HepG2 (cell line): Measurements from ENCODE around the gene HOXC5. TPM values are rescaled to one million over a fixed set of nuclear protein-coding genes. Genes with fewer than 3 reads are reported as not detected.

ENCODE experiments used
- CREM ChIP-seq, 2 experiments: sonication (generic) in 1 of 2; formaldehyde crosslinking in 1 of 2; IDR thresholded peaks; 2 replicates each; pipeline versions ENCODE4 v1.4.0 to v1.6.1; 2016 to 2020; ENCODE audit warnings: antibody characterized with exemption in 1 of 2, mild to moderate bottlenecking in 1 of 2, missing genetic modification reagents in 1 of 2
- HNF4G ChIP-seq, 2 experiments: sonication (generic) in 1 of 2; formaldehyde crosslinking in 1 of 2; IDR thresholded peaks; 2 replicates each; pipeline versions ENCODE4 v1.4.0 to v1.6.1; 2011 to 2020; ENCODE audit warnings: borderline replicate concordance in 2 of 2, low read depth in 2 of 2, mild to moderate bottlenecking in 2 of 2, low read length in 1 of 2, missing genetic modification reagents in 1 of 2, moderate library complexity in 1 of 2
- NR2F1 ChIP-seq, 2 experiments: fragments of 450-650 bp in 1 of 2; formaldehyde crosslinking in 1 of 2; IDR thresholded peaks; 2 replicates each; pipeline versions ENCODE4 v1.5.0 to v1.6.1; 2016 to 2020; ENCODE audit warnings: mild to moderate bottlenecking in 1 of 2, missing compliant biosample characterization in 1 of 2, missing genetic modification reagents in 1 of 2, moderate library complexity in 1 of 2
- PHF20 ChIP-seq: sonication (generic); formaldehyde crosslinking; IDR thresholded peaks from 2 replicates; pipeline ENCODE4 v1.5.0; 2020; ENCODE audit warnings: mild to moderate bottlenecking, missing genetic modification reagents
- RBAK ChIP-seq: sonication (generic); formaldehyde crosslinking; IDR thresholded peaks from 2 replicates; pipeline ENCODE4 v1.5.1; 2020; ENCODE audit warnings: mild to moderate bottlenecking, missing genetic modification reagents
- SNRNP70 ChIP-seq: fragments of 200-400 bp; formaldehyde crosslinking; IDR thresholded peaks from 2 replicates; pipeline ENCODE4 v1.6.1; 2017; ENCODE audit warnings: mild to moderate bottlenecking, low read depth, low read length, moderate library complexity
- ZNF331 ChIP-seq: sonication (generic); formaldehyde crosslinking; IDR thresholded peaks from 2 replicates; pipeline ENCODE4 v1.4.0; 2020; ENCODE audit warnings: missing genetic modification reagents
- ZNF33A ChIP-seq: sonication (generic); formaldehyde crosslinking; IDR thresholded peaks from 2 replicates; pipeline ENCODE4 v1.5.1; 2020; ENCODE audit warnings: missing genetic modification reagents, mild to moderate bottlenecking, moderate library complexity, borderline replicate concordance
- ZNF430 ChIP-seq: sonication (generic); formaldehyde crosslinking; IDR thresholded peaks from 2 replicates; pipeline ENCODE4 v1.9.0; 2021; ENCODE audit warnings: mild to moderate bottlenecking, missing genetic modification reagents
- ZNF577 ChIP-seq: sonication (generic); formaldehyde crosslinking; IDR thresholded peaks from 2 replicates; pipeline ENCODE4 v1.4.0; 2020; ENCODE audit warnings: mild to moderate bottlenecking, low read depth, missing genetic modification reagents, borderline replicate concordance
- polyA plus RNA-seq, 8 experiments: library from polyadenylated mRNA; depleted of rRNA in 3 of 8; stranded (reverse) in 7 of 8; unstranded in 1 of 8; fragments of >200 nt; fragmentation: Illumina TruSeq in 4 of 8; extraction: Trizol in 4 of 8; gene quantifications; 2 replicates each; pipeline versions ENCODE4 v1.2.1 to v1.2.3, GENCODE V29; 2011 to 2016; ENCODE audit warnings: low read depth in 4 of 8, missing spikeins in 1 of 8, mixed read lengths in 1 of 8; ENCODE audit not compliant: insufficient read depth in 1 of 8
- total RNA-seq, 5 experiments: library from RNA; depleted of rRNA; stranded (reverse); fragments of >200 nt; fragmentation: Illumina TruSeq; extraction: Trizol; gene quantifications; 2 replicates each; pipeline ENCODE4 v1.2.3, GENCODE V29; 2016; ENCODE audit warnings: low read depth in 1 of 5
- TF ChIP-seq, protein P1 (sequence below): sonication (generic); formaldehyde crosslinking; IDR thresholded peaks from 2 replicates; pipeline ENCODE4 v1.4.0; 2020; ENCODE audit warnings: mild to moderate bottlenecking, missing genetic modification reagents, borderline replicate concordance
- TF ChIP-seq, protein P2 (sequence below): sonication (generic); formaldehyde crosslinking; IDR thresholded peaks from 2 replicates; pipeline ENCODE4 v1.8.1; 2022; ENCODE audit warnings: low read depth, mild to moderate bottlenecking, missing genetic modification reagents
- TF ChIP-seq, protein P3 (sequence below): sonication (generic); formaldehyde crosslinking; IDR thresholded peaks from 2 replicates; pipeline ENCODE4 v1.4.0; 2020; ENCODE audit warnings: missing genetic modification reagents
- TF ChIP-seq, protein P4 (sequence below): sonication (generic); formaldehyde crosslinking; conservative IDR thresholded peaks from 2 replicates; pipeline ENCODE4 v1.4.0; 2020; ENCODE audit warnings: mild to moderate bottlenecking, missing genetic modification reagents, moderate library complexity

Gene HOXC5
- total and polyA plus RNA-seq, 2 of the 13 experiments (the other 11 are each of a cell fraction or from before 2014, with no cell fraction given), result not detected

DNA sequence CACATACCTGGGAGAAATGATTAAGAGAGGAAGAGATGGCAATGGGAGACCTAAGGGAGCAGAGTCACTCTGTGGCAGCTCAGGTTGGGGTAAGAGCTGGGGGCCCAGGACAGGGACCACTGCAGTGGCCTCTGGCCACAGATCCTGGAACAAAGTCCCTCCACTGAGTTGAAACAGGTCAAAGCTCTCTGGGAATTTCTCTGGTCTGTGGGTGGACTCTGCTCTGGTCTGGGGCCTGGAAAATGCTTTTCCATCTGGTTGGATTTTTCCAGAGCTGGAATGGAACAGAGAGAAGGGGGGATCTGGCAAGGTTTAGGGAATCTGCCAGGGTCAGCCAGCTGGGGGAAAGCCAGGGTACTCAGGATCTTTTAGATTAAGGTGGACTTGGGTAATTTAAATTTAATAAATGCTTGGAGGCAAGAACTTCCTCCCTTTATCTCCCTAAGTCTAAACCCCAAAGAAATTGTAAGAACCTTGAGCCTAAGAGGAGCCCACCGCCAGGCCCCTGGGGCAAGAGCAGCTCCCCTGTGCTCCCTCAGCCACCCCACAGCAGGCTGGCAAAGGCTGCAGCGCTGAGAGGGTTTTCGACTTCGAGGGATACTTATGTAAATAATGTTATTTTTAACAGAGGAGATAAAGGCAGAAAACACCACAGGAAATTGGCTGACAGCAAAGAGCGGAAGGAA is 44.2 kb upstream of the HOXC5 start (continued):
- TF ChIP-seq, protein P1, sequence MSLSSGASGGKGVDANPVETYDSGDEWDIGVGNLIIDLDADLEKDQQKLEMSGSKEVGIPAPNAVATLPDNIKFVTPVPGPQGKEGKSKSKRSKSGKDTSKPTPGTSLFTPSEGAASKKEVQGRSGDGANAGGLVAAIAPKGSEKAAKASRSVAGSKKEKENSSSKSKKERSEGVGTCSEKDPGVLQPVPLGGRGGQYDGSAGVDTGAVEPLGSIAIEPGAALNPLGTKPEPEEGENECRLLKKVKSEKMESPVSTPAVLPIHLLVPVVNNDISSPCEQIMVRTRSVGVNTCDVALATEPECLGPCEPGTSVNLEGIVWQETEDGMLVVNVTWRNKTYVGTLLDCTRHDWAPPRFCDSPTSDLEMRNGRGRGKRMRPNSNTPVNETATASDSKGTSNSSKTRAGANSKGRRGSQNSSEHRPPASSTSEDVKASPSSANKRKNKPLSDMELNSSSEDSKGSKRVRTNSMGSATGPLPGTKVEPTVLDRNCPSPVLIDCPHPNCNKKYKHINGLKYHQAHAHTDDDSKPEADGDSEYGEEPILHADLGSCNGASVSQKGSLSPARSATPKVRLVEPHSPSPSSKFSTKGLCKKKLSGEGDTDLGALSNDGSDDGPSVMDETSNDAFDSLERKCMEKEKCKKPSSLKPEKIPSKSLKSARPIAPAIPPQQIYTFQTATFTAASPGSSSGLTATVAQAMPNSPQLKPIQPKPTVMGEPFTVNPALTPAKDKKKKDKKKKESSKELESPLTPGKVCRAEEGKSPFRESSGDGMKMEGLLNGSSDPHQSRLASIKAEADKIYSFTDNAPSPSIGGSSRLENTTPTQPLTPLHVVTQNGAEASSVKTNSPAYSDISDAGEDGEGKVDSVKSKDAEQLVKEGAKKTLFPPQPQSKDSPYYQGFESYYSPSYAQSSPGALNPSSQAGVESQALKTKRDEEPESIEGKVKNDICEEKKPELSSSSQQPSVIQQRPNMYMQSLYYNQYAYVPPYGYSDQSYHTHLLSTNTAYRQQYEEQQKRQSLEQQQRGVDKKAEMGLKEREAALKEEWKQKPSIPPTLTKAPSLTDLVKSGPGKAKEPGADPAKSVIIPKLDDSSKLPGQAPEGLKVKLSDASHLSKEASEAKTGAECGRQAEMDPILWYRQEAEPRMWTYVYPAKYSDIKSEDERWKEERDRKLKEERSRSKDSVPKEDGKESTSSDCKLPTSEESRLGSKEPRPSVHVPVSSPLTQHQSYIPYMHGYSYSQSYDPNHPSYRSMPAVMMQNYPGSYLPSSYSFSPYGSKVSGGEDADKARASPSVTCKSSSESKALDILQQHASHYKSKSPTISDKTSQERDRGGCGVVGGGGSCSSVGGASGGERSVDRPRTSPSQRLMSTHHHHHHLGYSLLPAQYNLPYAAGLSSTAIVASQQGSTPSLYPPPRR (CRISPR knock-in tag), result no peak
- TF ChIP-seq ZNF430 (CRISPR knock-in tag) (no peak), RBAK (CRISPR knock-in tag) (no peak), PHF20 (CRISPR knock-in tag) (0 out of 2 replicates have a peak, but pooled peaks have one; percentile 29), CREM (IDR thresholded peaks at IDR 0.05) (peak; percentile 47; the same call in 1 of the 2 replicates), CREM (CRISPR knock-in tag; IDR thresholded peaks at IDR 0.05) (no peak), HNF4G (IDR thresholded peaks at IDR 0.05; ENCODE audit: borderline replicate concordance, low read depth, low read length) (peak; percentile 85), HNF4G (CRISPR knock-in tag; IDR thresholded peaks at IDR 0.05; ENCODE audit: borderline replicate concordance, low read depth) (peak; percentile 50; the same call in 1 of the 2 replicates), SNRNP70 (no peak), ZNF33A (no peak), ZNF331 (no peak), ZNF577 (CRISPR knock-in tag) (no peak), NR2F1 (CRISPR knock-in tag; IDR thresholded peaks at IDR 0.05) (peak in 1 of 2 experiments; percentile 15; a peak in 1 of 4 replicates)
- TF ChIP-seq, protein P2, sequence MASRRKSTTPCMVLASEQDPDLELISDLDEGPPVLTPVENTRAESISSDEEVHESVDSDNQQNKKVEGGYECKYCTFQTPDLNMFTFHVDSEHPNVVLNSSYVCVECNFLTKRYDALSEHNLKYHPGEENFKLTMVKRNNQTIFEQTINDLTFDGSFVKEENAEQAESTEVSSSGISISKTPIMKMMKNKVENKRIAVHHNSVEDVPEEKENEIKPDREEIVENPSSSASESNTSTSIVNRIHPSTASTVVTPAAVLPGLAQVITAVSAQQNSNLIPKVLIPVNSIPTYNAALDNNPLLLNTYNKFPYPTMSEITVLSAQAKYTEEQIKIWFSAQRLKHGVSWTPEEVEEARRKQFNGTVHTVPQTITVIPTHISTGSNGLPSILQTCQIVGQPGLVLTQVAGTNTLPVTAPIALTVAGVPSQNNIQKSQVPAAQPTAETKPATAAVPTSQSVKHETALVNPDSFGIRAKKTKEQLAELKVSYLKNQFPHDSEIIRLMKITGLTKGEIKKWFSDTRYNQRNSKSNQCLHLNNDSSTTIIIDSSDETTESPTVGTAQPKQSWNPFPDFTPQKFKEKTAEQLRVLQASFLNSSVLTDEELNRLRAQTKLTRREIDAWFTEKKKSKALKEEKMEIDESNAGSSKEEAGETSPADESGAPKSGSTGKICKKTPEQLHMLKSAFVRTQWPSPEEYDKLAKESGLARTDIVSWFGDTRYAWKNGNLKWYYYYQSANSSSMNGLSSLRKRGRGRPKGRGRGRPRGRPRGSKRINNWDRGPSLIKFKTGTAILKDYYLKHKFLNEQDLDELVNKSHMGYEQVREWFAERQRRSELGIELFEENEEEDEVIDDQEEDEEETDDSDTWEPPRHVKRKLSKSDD, result no peak
- TF ChIP-seq, protein P3, sequence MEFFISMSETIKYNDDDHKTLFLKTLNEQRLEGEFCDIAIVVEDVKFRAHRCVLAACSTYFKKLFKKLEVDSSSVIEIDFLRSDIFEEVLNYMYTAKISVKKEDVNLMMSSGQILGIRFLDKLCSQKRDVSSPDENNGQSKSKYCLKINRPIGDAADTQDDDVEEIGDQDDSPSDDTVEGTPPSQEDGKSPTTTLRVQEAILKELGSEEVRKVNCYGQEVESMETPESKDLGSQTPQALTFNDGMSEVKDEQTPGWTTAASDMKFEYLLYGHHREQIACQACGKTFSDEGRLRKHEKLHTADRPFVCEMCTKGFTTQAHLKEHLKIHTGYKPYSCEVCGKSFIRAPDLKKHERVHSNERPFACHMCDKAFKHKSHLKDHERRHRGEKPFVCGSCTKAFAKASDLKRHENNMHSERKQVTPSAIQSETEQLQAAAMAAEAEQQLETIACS, result no peak
- TF ChIP-seq, protein P4, sequence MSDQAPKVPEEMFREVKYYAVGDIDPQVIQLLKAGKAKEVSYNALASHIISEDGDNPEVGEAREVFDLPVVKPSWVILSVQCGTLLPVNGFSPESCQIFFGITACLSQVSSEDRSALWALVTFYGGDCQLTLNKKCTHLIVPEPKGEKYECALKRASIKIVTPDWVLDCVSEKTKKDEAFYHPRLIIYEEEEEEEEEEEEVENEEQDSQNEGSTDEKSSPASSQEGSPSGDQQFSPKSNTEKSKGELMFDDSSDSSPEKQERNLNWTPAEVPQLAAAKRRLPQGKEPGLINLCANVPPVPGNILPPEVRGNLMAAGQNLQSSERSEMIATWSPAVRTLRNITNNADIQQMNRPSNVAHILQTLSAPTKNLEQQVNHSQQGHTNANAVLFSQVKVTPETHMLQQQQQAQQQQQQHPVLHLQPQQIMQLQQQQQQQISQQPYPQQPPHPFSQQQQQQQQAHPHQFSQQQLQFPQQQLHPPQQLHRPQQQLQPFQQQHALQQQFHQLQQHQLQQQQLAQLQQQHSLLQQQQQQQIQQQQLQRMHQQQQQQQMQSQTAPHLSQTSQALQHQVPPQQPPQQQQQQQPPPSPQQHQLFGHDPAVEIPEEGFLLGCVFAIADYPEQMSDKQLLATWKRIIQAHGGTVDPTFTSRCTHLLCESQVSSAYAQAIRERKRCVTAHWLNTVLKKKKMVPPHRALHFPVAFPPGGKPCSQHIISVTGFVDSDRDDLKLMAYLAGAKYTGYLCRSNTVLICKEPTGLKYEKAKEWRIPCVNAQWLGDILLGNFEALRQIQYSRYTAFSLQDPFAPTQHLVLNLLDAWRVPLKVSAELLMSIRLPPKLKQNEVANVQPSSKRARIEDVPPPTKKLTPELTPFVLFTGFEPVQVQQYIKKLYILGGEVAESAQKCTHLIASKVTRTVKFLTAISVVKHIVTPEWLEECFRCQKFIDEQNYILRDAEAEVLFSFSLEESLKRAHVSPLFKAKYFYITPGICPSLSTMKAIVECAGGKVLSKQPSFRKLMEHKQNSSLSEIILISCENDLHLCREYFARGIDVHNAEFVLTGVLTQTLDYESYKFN (CRISPR knock-in tag), result peak; percentile 91
